Measurements from ENCODE around the gene PRPF4.
A peak's percentile ranks its signal among the peaks of the same experiment; 100 is the strongest.
"Not testable (repeated sequence)": the region's sequence is repeated elsewhere in the genome, so short reads cannot be mapped to it uniquely, and the experiment has no call there.

The PRPF4 gene

GRCh38 chr9:113267911-113268566 lies 7.4 kb upstream of the PRPF4 start:
- no peak for DNase-seq (ENCODE audit: low read depth)

- no peak for DNase-seq (ENCODE audit: low read depth)
Observed at GRCh38 chr9:113269355-113269754, 6.1 kb upstream of the PRPF4 start.

- no peak for DNase-seq (ENCODE audit: low read depth)
Observed at GRCh38 chr9:113269871-113270270, 5.6 kb upstream of the PRPF4 start.

GRCh38 chr9:113274474-113275156 lies 843 bp upstream of the PRPF4 start:
- DNase-seq (ENCODE audit: low read depth) = peak; percentile 35

- no peak for DNase-seq (ENCODE audit: low read depth)
Observed at GRCh38 chr9:113278840-113279239, 3.4 kb downstream of the PRPF4 start.

GRCh38 chr9:113281356-113281755 lies 5.9 kb downstream of the PRPF4 start:
- no peak for DNase-seq (ENCODE audit: low read depth)

GRCh38 chr9:113289091-113289490 lies 13.6 kb downstream of the PRPF4 start:
- no peak for DNase-seq (ENCODE audit: low read depth)

- no peak for DNase-seq (ENCODE audit: low read depth)
Observed at GRCh38 chr9:113290052-113290607, 14.7 kb downstream of the PRPF4 start.

- DNase-seq (ENCODE audit: low read depth) = peak; percentile 57
Observed at GRCh38 chr9:113293285-113293878, 17.9 kb downstream of the PRPF4 start.

GRCh38 chr9:113296247-113296646 lies 20.8 kb downstream of the PRPF4 start:
- DNase-seq (ENCODE audit: low read depth) = not testable (repeated sequence)

- peak; percentile 10 for DNase-seq (ENCODE audit: low read depth)
Observed at GRCh38 chr9:113296796-113297558, 21.5 kb downstream of the PRPF4 start.

GRCh38 chr9:113298311-113298710 lies 22.9 kb downstream of the PRPF4 start:
- no peak for DNase-seq (ENCODE audit: low read depth)

- DNase-seq (ENCODE audit: low read depth) = no peak
Observed at GRCh38 chr9:113298924-113299770, 23.7 kb downstream of the PRPF4 start.

- DNase-seq (ENCODE audit: low read depth) = no peak
Observed at GRCh38 chr9:113299800-113300292, 24.4 kb downstream of the PRPF4 start.

GRCh38 chr9:113301548-113301947 lies 26.1 kb downstream of the PRPF4 start:
- DNase-seq (ENCODE audit: low read depth) = no peak

- no peak for DNase-seq (ENCODE audit: low read depth)
Observed at GRCh38 chr9:113302792-113303418, 27.4 kb downstream of the PRPF4 start, which contains the start of gene RNF183. TSS of gene RNF183 (minus strand) at chr9:113303376. CDS start at chr9:113298184, 5,192 bp downstream.

GRCh38 chr9:113306566-113306965 lies 31.1 kb downstream of the PRPF4 start:
- DNase-seq (ENCODE audit: low read depth) = no peak

- DNase-seq (ENCODE audit: low read depth) = no peak
Observed at GRCh38 chr9:113307396-113307975, 32.0 kb downstream of the PRPF4 start.

GRCh38 chr9:113309204-113309813 lies 33.9 kb downstream of the PRPF4 start:
- peak; percentile 35 for DNase-seq (ENCODE audit: low read depth)

GRCh38 chr9:113310538-113310937 lies 35.1 kb downstream of the PRPF4 start:
- no peak for DNase-seq (ENCODE audit: low read depth)

Measured in stromal cell of bone marrow (primary cell).